Left forelimb (tissue), 1 donor: Measurements from ENCODE around the gene GLYAT.
"Not testable (repeated sequence)": the region's sequence is repeated elsewhere in the genome, so short reads cannot be mapped to it uniquely, and the experiment has no call there.

Source experiments
- DNase-seq: peaks from one replicate; pipeline ENCODE4 v3.0.0-alpha.2; 2018; ENCODE audit warnings: low spot score

Gene GLYAT

GRCh38 chr11:58742981-58743880, 11.5 kb upstream of the GLYAT start:
- no peak for DNase-seq

DNA sequence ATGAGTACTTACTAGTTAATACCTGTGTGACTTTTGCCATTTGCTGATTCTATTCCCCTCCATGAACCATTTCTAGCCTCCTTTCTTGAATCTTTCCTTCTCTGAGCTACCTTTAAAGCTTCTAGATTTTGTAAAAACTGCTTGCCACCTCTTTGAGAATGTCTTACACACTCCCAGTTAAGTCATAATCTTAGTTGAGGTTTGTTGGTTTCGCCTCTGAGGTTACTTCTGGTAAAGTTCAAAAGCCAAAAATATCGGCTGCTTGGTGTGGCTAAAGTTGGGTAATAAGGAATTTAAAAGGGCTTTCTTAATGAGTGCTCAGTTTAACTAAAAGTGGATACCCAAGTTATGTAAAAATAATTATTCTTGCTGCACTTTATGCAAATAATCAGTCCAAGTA, 10.4 kb upstream of the GLYAT start:
- DNase-seq, result no peak

- DNase-seq, result no peak
These were observed 9.4 kb upstream of the GLYAT start for GRCh38 chr11:58741127-58741526.

- no peak for DNase-seq
These were observed 8.7 kb upstream of the GLYAT start for GRCh38 chr11:58740447-58740846.

- DNase-seq, result no peak
These were observed 8.1 kb upstream of the GLYAT start for GRCh38 chr11:58739725-58740430.

DNA sequence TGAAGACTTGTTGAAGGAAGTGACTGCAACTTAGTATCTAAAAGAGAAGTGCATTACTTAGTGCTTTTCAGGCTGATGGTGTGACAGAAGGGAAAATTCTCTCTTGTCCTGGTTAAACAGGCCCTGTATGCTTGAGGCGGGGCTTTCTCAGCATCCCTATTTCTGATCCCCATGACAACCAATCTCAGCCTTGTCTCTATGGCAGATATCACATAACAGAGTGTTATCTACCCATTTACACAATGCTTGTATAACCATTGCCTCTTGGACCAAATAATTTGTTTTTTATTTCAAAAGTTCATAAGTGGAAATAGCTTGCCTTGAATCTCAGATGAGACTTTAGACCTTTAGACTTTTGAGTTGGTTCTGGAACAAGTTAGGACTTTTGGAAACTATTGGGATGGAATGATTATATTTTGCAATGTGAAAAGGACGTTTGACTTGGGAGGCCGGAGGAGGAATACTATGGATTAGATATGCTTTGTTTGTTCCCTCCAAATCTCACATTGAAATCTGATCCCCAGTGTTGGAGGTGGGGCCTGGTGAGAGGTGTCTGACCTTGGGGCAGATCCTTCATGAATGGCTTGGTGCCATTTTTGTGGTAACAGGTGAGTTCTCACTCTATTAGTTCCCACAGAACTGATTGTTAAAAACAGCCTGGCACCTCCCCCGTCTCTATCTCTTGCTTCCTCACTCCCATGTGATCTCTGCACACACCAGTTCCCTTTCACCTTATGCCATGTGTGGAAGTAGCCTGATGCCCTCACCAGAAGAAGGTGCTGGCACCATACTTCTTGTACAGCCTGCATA, 3.1 kb upstream of the GLYAT start:
- DNase-seq, result no peak

GRCh38 chr11:58730507-58731089, 1.1 kb downstream of the GLYAT start:
- no peak for DNase-seq

DNA sequence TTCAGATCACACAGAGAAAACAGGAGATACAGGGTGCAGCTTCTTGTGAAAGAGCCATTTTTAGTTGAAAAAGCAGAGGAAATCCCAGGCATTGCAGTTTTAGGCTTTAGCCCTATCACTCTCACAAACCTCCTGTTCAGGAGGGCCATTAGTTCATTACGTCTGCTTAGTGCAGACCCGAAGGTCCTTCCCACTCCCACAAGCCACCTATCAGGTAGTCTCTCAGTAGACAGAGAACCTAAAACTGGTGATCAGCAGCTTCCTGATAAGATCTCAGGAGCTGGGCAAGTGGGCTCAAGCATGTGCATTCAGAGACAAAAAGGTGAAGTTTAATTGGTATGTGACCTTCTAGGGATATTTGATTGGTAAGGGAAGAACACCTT, 4.3 kb downstream of the GLYAT start:
- DNase-seq, result no peak

- DNase-seq, result no peak
These were observed 4.9 kb downstream of the GLYAT start for GRCh38 chr11:58726737-58727414.

DNA sequence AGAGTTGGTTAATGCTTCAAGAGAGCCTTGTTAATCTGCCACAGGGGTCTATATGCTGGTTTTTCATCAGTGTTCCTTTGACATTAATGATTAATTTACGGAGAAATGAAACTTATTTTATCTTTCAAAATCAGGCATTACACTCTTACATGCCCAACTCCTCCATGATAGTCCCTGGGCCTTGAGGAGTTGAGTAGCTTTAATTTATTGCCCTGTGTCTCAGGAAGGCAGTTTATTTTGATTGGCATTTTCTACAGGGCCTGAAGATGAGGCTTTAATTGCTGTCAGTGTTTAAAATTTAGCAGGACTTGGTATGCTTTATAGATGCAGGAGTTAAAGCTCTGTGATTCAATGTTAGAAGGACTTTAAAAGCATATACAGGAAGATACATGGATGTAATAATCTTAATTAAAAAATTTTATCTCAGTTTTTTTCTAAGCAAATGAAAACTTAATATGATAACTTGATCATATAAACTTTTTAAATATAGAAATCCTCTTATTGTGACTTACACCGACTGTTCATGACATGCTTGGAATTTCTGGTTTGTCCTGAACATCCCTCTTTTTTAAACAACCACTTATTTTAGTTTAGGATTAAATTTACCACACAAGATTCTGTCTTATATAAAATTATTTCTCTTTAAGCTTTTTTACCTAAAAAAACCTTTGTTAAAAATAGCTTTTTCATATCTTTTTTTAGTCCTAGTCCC, 12.2 kb downstream of the GLYAT start:
- DNase-seq, result no peak

DNA sequence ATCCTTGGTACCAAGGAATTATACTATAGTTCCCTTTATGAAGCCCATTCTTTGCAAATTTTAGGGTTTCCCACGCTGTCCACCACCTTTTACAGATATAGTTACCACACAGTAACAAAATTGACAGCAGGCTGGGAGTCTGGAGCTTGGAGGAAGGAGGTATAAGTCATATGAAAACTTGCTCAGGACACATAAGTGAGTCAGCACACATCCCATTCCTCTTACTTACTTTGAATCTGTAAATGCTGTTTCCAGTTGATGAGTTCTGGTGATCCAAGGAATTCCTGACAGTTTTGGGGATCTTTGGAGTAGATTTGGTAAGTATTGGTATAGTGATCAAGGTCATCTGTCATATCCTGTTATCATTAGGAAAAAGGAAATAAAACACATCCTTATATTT, 19.2 kb downstream of the GLYAT start:
- DNase-seq, result no peak

GRCh38 chr11:58711832-58712231, 19.9 kb downstream of the GLYAT start:
- no peak for DNase-seq

DNA sequence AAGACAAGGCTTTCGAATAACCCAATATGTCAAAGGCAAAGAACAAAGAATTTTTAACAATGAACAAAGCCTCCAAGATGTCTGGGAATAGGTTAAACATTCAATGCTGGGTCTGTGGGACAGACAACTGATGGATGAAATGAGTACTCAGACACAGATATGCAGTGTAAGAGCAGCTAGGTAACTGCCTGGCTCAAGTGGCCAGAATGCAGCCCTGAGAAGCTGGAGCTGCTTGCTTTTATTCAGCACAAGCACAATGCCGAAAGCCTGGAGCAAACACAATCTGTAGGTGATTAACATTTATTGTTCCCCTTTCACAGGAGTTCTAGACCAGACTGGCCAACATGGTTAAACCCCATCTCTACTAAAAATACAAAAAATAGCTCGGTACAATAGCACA, 24.0 kb downstream of the GLYAT start:
- no peak for DNase-seq

DNA sequence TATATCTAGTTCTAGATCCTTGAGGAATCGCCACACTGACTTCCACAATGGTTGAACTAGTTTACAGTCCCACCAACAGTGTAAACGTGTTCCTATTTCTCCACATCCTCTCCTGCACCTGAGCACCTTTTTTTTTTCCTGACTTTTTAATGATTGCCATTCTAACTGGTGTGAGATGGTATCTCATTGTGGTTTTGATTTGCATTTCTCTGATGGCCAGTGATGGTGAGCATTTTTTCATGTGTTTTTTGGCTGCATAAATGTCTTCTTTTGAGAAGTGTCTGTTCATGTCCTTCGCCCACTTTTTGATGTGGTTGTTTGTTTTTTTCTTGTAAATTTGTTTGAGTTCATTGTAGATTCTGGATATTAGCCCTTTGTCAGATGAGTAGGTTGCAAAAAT, 34.9 kb downstream of the GLYAT start:
- not testable (repeated sequence) for DNase-seq

GRCh38 chr11:58693026-58693425, 38.7 kb downstream of the GLYAT start:
- DNase-seq, result no peak

DNA sequence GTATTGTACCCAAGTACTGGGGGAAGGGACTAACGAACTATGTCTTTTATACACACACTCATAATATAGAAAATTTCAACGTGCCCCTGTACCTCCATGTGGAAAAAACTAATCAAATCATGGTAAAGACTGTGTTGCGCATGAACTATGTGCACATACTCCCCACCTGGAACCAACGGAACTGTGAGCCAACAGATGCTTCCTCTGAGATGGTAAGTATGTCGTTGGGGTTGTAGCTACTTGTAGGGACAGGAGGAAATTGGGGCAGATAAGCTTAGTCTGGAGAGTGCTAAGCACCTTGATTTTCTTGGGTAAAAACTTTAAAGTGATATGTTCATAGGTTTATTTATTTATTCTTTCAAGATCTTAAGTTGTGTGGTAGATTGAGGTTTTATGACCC, 40.1 kb downstream of the GLYAT start:
- no peak for DNase-seq

DNA sequence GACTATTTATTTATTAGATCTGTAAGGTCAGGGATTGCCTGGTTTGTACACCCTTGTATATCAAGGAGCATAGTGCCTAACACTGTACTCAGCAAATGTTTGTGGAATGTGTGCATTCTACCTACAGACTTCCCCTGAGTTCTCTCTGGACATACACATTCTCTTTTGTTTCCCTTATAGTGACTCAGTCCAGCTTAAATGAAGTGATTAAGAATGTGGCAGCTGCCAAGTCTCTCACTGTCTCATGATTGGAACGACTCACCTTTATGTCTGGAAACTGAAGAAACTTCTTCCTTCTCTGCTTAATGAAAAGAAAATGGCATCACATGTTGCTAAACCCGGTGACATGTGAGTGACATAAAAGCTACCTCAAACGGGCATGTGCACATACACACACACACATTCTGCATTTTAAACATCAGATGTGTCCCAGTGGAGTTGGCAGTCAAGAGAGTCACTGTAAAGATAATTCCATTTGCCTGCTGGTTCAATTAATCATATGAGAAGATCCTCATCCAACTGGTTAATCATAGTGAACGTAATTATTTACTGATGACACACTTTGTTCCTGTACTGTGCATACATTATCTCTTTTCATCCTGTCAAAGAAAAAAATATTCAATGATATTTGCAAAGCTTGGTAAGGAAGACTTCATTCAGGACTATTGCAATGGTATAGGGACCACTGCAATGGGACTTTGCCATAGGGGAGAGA, 42.8 kb downstream of the GLYAT start:
- DNase-seq, result no peak

GRCh38 chr11:58685973-58686722, 45.6 kb downstream of the GLYAT start:
- no peak for DNase-seq

GRCh38 chr11:58682660-58683059, 49.1 kb downstream of the GLYAT start:
- DNase-seq, result not testable (repeated sequence)

GRCh38 chr11:58677536-58677935, 54.2 kb downstream of the GLYAT start:
- not testable (repeated sequence) for DNase-seq
